Mesenteric fat pad (tissue), 1 donor: ENCODE measurements around the gene ZCCHC17. TPM values are rescaled to one million over a fixed set of nuclear protein-coding genes. Genes with fewer than 3 reads are reported as not detected.

ENCODE experiments used
- total RNA-seq: library from RNA; stranded (reverse); fragmentation: NEBNext Ultra II Directional; extraction: Animal tissue kit (Norgen Biotek cat#: 25700); gene quantifications from one replicate; pipeline ENCODE4 v1.2.1, GENCODE V29; 2021
- donor health status: DM: yes; HTN: yes; CAD: no.

The ZCCHC17 gene
- total RNA-seq, 1 donor from 2014 or later: 20.5 TPM

Other genes with a start within 250 kb of the ZCCHC17 start
- 114 TPM for gene PUM1, start 231.3 kb upstream of the ZCCHC17 start, total RNA-seq
- not detected for gene NKAIN1, start 57.1 kb upstream of the ZCCHC17 start, total RNA-seq
- gene SNRNP40, start 244 bp upstream of the ZCCHC17 start, total RNA-seq: 37.6 TPM
- gene FABP3, start 76.0 kb downstream of the ZCCHC17 start, total RNA-seq: 9.1 TPM
- gene SERINC2, start 116.2 kb downstream of the ZCCHC17 start, total RNA-seq: 10.0 TPM